ENCODE measurements around the gene HMGCS2.

HMGCS2 gene

GRCh38 chr1:119768778-119769177 is at the start of gene HMGCS2:
TSS of gene HMGCS2 (minus strand) at chr1:119768905. CDS start at chr1:119768844, 61 bp downstream.
- H3K4me3 ChIP-seq (ENCODE audit: low read depth, low read length) = no peak within 1 kb of the TSS
- TF ChIP-seq, protein P1, sequence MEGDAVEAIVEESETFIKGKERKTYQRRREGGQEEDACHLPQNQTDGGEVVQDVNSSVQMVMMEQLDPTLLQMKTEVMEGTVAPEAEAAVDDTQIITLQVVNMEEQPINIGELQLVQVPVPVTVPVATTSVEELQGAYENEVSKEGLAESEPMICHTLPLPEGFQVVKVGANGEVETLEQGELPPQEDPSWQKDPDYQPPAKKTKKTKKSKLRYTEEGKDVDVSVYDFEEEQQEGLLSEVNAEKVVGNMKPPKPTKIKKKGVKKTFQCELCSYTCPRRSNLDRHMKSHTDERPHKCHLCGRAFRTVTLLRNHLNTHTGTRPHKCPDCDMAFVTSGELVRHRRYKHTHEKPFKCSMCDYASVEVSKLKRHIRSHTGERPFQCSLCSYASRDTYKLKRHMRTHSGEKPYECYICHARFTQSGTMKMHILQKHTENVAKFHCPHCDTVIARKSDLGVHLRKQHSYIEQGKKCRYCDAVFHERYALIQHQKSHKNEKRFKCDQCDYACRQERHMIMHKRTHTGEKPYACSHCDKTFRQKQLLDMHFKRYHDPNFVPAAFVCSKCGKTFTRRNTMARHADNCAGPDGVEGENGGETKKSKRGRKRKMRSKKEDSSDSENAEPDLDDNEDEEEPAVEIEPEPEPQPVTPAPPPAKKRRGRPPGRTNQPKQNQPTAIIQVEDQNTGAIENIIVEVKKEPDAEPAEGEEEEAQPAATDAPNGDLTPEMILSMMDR (IDR thresholded peaks at IDR 0.05; ENCODE audit: low read depth, low read length) = no peak

DNA sequence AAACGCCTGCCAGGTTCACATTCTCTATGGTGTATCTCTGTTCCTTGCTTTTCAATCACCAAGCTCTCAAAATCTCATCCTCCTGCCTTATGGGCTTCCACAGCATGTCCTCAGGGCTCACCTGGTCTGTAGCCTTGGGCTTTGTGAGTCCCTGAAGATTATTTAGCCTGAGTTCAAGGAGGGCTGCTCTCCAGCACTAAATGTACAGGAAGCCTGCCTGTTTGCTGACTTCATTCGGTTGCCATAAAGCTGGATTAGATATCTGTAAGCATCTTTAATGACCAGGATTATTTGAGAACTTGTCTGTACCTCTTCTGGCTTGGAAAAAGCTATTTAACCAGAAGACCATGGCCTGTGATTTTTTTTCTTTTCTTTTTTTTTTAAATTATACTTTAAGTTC is 49.5 kb upstream of the HMGCS2 start:
- no peak overlapping the region for H3K4me3 ChIP-seq (ENCODE audit: low read depth, low read length)
- TF ChIP-seq, protein P1 (IDR thresholded peaks at IDR 0.05; ENCODE audit: low read depth, low read length) = no peak

DNA sequence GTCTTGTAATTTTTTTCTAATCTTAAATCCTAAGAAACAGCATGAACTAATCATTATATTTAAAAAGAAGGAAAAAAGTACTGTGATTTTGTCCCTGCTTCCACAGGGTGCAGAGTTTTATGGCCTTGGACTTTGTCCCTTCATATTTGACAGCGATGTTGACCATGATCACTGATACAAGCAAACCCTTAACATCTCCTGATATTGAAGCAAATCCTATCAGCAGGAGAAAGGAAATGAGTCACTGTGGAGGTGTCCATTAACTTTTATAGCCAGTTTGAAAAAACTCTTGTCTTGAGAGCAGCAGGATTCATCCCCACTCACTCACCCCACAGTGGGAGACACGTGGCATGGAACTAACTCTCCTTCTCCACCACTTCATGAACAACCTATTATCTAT is 47.7 kb upstream of the HMGCS2 start:
- TF ChIP-seq, protein P1 (IDR thresholded peaks at IDR 0.05; ENCODE audit: low read depth, low read length) = no peak
- H3K4me3 ChIP-seq (ENCODE audit: low read depth, low read length) = no peak overlapping the region

DNA sequence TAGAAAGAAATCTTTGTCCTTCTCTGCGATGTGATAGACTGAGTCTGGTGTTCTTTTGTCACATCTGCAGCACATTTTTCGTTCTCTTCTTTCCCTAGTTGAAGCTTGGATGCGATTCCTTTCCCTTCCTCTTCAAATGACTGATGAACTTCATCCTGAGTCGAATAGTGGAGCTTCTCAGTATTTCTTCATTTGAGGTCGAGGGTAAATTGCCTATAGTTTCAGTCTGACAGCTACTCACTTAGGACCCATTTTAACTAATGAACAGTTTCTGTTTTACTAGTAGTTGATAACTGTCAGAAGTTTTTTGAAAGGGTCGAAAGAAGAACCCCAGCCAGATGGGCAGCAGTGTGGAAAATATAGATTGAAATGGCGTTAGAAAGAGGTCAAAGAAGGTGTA is 47.2 kb upstream of the HMGCS2 start:
- TF ChIP-seq, protein P1 (IDR thresholded peaks at IDR 0.05; ENCODE audit: low read depth, low read length) = no peak
- H3K4me3 ChIP-seq (ENCODE audit: low read depth, low read length) = no peak overlapping the region

DNA sequence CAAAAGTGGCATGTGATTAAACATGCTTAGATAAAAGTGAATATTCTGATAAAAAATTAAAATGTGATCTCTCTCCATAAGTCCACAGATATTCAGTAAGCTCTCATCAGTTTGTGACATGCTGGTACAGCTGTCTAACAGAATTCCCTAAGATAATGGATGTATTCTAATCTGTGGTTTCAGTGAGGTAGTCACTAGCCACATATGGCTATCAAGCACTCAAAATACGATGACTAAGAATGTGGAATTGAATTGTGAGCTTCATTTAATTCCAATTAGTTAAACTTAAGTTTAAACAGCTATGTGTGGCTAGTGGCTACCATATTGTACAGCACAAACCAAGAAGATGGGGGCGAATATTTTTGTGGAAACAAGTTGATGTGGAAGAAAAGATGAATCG is 46.7 kb upstream of the HMGCS2 start:
- TF ChIP-seq, protein P1 (IDR thresholded peaks at IDR 0.05; ENCODE audit: low read depth, low read length) = no peak
- H3K4me3 ChIP-seq (ENCODE audit: low read depth, low read length) = no peak overlapping the region

GRCh38 chr1:119814288-119814687 is 45.6 kb upstream of the HMGCS2 start:
- TF ChIP-seq, protein P1 (IDR thresholded peaks at IDR 0.05; ENCODE audit: low read depth, low read length) = no peak
- H3K4me3 ChIP-seq (ENCODE audit: low read depth, low read length) = no peak overlapping the region

DNA sequence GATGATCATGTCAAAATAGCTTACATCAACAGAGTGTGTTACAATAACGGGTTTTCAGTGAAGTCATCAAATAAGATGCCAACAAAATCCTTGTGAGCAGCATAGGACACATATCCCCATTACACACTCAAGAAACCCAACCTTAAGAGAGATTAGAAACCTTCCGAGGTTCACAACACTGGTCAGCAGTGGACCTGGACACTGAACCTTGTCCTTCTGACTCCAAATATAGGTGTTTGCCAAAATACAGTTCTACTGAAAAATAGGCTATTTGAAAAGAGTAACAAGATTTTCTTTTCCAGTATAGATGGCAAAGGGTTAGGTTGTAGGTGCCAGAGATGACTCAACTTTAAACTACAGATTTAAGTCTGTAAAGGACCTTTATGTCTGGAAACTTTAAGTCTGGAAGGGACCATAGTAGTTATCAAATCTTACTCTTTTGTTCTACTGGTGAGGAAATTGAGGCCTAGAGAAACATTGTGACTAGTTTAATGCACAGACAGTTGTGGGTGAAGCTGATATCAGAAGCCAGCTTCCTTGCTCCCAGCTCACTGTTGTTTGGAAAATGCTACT is 43.4 kb upstream of the HMGCS2 start:
- H3K4me3 ChIP-seq (ENCODE audit: low read depth, low read length) = no peak overlapping the region
- TF ChIP-seq, protein P1 (IDR thresholded peaks at IDR 0.05; ENCODE audit: low read depth, low read length) = no peak
